AG09309 (cell line): ENCODE measurements around the gene MTF1.

Experiments
- DNase-seq: peaks from one replicate; pipeline ENCODE4 v3.0.0-alpha.2; 2010; ENCODE audit warnings: low read depth
- H3K4me3 ChIP-seq: 2 replicates; pipeline ENCODE4 v1.5.1; 2011; ENCODE audit warnings: mild to moderate bottlenecking, low read depth, low read length, moderate library complexity; ENCODE audit not compliant: control insufficient read depth
- CTCF ChIP-seq: IDR thresholded peaks from 2 replicates; pipeline ENCODE4 v1.5.1; 2011; ENCODE audit warnings: mild to moderate bottlenecking, low read depth, low read length, inconsistent platforms; ENCODE audit not compliant: insufficient read depth, control insufficient read depth; ENCODE audit errors: missing control alignments

The MTF1 gene

GRCh38 chr1:37817481-37817880 is 41.9 kb downstream of the MTF1 start:
- no peak for DNase-seq
- TF ChIP-seq CTCF: no peak
- H3K4me3 ChIP-seq: no peak overlapping the region

- no peak for DNase-seq
- no peak overlapping the region for H3K4me3 ChIP-seq
- TF ChIP-seq CTCF: no peak
These were observed 45.1 kb downstream of the MTF1 start for GRCh38 chr1:37814252-37814651.

GRCh38 chr1:37813529-37814145 is 45.8 kb downstream of the MTF1 start:
- H3K4me3 ChIP-seq: no peak overlapping the region
- no peak for TF ChIP-seq CTCF
- DNase-seq: no peak

- peak; percentile 77 for TF ChIP-seq CTCF
- no peak overlapping the region for H3K4me3 ChIP-seq
- no peak for DNase-seq
These were observed 48.3 kb downstream of the MTF1 start for GRCh38 chr1:37811027-37811655.

GRCh38 chr1:37809942-37810341 is 49.5 kb downstream of the MTF1 start:
- DNase-seq: no peak
- H3K4me3 ChIP-seq: no peak overlapping the region
- TF ChIP-seq CTCF: no peak

GRCh38 chr1:37808369-37809319 is 50.7 kb downstream of the MTF1 start:
- no peak for TF ChIP-seq CTCF
- peak overlapping the region; percentile 78 for H3K4me3 ChIP-seq
- DNase-seq: no peak
